ENCODE data around the gene CSTF3.
"Not testable (repeated sequence)": the region's sequence is repeated elsewhere in the genome, so short reads cannot be mapped to it uniquely, and the experiment has no call there.

Gene CSTF3

GRCh38 chr11:33135216-33135615 lies 26.1 kb downstream of the CSTF3 start:
- no peak for TF ChIP-seq CTCF (IDR thresholded peaks at IDR 0.05; ENCODE audit: low read depth, low read length)
- DNase-seq (ENCODE audit: extremely low read depth, low read depth), result peak; percentile 40

- no peak for TF ChIP-seq CTCF (IDR thresholded peaks at IDR 0.05; ENCODE audit: low read depth, low read length)
- no peak for DNase-seq (ENCODE audit: extremely low read depth, low read depth)
Observed at GRCh38 chr11:33134276-33134675, 27.0 kb downstream of the CSTF3 start.

- DNase-seq (ENCODE audit: extremely low read depth, low read depth), result no peak
- no peak for TF ChIP-seq CTCF (IDR thresholded peaks at IDR 0.05; ENCODE audit: low read depth, low read length)
Observed at GRCh38 chr11:33133761-33134160, 27.5 kb downstream of the CSTF3 start.

- no peak for TF ChIP-seq CTCF (IDR thresholded peaks at IDR 0.05; ENCODE audit: low read depth, low read length)
- no peak for DNase-seq (ENCODE audit: extremely low read depth, low read depth)
Observed at GRCh38 chr11:33132510-33132909, 28.8 kb downstream of the CSTF3 start.

GRCh38 chr11:33128739-33129138 lies 32.5 kb downstream of the CSTF3 start:
- no peak for TF ChIP-seq CTCF (IDR thresholded peaks at IDR 0.05; ENCODE audit: low read depth, low read length)
- DNase-seq (ENCODE audit: extremely low read depth, low read depth), result no peak

- TF ChIP-seq CTCF (IDR thresholded peaks at IDR 0.05; ENCODE audit: low read depth, low read length), result no peak
Observed at GRCh38 chr11:33125611-33126010, 35.7 kb downstream of the CSTF3 start.

GRCh38 chr11:33125025-33125424 lies 36.3 kb downstream of the CSTF3 start:
- DNase-seq (ENCODE audit: extremely low read depth, low read depth), result no peak
- no peak for TF ChIP-seq CTCF (IDR thresholded peaks at IDR 0.05; ENCODE audit: low read depth, low read length)

More at GRCh38 chr11:33125611-33126010, 35.7 kb downstream of the CSTF3 start:
- no peak for DNase-seq (ENCODE audit: extremely low read depth, low read depth)

GRCh38 chr11:33122696-33123095 lies 38.6 kb downstream of the CSTF3 start:
- DNase-seq (ENCODE audit: extremely low read depth, low read depth), result not testable (repeated sequence)

Measured in AG09319 (cell line).